T-helper 1 cell (primary cell): ENCODE data around the gene MVP.
A peak's percentile ranks its signal among the peaks of the same experiment; 100 is the strongest.

Source experiments
- DNase-seq, 5 donors: peaks; one replicate each; pipeline ENCODE4 v3.0.0-alpha.2; 2012 to 2020

MVP gene

DNA sequence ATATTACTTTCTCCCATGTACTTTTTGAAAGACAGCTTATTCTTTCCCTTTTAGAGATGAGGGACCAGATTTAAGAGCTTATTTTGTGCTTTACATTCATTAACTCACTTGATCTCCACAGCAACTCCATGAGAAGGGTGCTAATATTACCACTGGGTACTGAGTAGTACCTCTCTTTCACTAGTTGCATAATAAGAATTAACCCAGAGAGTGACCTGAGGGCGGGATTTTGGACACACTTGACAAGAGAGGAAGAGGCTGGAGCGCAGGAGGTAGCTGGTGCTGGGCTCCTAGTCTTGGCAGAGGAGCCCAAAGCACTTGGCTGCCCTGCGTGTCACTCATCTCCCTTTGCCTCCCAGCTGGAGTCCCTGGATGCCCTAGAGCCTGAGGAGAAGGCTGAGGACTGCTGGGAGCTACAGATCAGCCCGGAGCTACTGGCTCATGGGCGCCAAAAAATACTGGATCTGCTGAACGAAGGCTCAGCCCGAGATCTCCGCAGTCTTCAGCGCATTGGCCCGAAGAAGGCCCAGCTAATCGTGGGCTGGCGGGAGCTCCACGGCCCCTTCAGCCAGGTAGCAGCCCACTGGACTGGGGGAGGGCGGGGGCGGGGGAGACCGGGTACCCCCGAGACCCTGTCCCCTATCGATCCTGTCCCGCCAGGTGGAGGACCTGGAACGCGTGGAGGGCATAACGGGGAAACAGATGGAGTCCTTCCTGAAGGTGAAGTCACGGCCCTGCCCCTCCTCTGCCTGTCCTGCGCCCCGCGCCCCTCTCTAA, 15.6 kb upstream of the MVP start:
- DNase-seq, result no peak

DNA sequence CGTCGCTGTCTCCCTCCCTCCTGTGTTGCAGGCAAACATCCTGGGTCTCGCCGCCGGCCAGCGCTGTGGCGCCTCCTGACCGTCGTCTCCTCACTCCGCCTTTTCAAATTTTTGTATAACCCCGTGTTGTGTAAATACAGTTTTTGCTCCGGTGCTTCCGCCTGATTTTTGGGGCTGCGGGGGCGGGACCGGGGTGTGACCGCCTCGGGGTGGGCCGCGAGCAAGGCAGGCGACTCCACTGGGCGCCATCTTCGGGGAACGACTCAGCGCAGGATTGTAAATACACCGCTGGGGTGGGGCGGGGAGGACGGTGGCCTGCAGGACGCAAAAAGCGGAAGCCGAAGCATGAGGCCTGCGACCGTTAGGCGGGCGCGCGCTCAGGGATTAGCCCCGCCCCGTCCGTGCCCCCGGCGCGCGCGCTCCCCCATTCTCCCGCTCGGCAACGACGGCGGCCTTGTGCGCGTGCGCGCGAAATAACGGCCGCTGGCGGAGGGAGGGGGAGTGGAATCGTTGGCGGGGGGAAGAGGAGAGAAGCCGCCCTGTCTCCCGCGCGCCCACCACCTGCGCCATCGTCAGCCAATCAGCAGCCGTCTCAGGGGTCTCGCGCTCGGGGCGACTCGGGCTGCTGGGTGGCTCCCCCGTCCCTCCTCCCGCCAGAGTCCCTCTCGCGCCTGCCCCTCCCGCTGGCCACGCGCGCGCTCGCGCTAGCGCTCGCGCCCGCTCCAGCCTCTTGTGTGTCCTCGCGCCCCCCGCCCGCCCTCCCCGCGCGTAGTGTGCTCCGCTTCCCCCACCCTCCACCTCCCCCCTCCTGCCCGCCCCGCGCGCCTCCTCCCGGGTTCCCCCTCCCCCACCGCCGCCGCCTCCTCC, 14.8 kb upstream of the MVP start:
- DNase-seq, result peak; percentile 95 to 98 (median 97)

DNA sequence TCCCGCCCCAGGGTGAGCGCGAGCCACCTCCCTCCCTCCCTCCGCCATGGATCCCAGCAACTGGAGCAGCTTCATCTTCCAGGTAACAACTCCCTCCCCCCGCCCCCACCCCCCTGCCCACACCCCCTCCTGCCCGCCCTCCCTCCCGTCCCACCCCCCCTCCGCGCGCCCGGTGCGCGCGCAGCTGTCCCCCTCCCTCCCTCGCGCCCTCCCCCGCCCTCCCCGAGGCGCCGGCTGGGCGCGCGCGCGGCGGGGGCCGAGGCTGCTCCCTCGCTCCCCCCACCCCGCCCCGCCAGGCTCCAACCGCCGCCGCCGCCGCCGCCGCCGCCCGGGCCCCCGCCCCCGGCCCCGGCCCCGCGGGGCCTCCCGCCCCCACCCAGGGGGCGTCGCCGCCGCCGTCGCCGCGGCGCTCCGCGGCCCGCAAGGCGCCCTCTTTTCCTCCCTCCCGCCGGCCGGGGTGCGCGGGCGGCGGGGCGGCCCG, 14.1 kb upstream of the MVP start, which contains the start of gene MAZ:
Gene MAZ (plus strand): TSS at position 431 of the 481 bp plus-strand sequence. CDS start 173 bp downstream, outside the sequence.
- peak in 2 of 5 donors; percentile 70 to 83 for DNase-seq

DNA sequence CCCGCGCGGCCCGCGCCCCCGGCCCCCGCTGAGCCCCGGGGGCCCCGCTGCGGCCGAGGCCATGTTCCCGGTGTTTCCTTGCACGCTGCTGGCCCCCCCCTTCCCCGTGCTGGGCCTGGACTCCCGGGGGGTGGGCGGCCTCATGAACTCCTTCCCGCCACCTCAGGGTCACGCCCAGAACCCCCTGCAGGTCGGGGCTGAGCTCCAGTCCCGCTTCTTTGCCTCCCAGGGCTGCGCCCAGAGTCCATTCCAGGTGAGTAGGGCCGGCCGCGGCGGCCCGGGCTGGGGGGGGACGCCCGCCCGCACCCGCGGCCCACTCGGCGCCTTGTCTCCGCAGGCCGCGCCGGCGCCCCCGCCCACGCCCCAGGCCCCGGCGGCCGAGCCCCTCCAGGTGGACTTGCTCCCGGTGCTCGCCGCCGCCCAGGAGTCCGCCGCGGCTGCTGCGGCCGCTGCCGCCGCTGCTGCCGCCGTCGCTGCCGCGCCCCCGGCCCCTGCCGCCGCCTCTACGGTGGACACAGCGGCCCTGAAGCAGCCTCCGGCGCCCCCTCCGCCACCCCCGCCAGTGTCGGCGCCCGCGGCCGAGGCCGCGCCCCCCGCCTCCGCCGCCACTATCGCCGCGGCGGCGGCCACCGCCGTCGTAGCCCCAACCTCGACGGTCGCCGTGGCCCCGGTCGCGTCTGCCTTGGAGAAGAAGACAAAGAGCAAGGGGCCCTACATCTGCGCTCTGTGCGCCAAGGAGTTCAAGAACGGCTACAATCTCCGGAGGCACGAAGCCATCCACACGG, 13.4 kb upstream of the MVP start:
- peak in 3 of 5 donors; percentile 45 to 66 (median 47) for DNase-seq

DNA sequence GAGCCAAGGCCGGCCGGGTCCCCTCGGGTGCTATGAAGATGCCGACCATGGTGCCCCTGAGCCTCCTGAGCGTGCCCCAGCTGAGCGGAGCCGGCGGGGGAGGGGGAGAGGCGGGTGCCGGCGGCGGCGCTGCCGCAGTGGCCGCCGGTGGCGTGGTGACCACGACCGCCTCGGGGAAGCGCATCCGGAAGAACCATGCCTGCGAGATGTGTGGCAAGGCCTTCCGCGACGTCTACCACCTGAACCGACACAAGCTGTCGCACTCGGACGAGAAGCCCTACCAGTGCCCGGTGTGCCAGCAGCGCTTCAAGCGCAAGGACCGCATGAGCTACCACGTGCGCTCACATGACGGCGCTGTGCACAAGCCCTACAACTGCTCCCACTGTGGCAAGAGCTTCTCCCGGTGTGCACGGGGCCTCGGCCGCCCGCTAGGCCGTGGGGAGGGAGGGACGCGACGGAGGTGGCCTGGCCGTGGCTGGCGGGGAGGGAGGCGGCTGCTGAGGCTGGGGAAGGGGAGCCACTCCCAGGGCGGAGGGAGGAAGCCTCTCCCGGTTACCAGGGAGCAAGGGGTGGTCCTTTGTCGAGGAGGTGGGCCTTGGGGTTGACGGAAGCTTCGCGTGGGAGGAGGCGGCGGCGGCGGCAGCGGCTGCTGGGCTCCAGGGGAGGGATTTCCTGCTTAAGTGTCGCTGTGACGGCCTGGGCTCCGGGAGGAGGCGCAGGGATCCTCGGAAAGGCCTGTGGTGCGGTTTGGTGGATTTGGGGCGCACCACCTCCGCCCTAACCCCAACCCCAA, 12.6 kb upstream of the MVP start:
- DNase-seq, result peak; percentile 74 to 93 (median 82)

DNA sequence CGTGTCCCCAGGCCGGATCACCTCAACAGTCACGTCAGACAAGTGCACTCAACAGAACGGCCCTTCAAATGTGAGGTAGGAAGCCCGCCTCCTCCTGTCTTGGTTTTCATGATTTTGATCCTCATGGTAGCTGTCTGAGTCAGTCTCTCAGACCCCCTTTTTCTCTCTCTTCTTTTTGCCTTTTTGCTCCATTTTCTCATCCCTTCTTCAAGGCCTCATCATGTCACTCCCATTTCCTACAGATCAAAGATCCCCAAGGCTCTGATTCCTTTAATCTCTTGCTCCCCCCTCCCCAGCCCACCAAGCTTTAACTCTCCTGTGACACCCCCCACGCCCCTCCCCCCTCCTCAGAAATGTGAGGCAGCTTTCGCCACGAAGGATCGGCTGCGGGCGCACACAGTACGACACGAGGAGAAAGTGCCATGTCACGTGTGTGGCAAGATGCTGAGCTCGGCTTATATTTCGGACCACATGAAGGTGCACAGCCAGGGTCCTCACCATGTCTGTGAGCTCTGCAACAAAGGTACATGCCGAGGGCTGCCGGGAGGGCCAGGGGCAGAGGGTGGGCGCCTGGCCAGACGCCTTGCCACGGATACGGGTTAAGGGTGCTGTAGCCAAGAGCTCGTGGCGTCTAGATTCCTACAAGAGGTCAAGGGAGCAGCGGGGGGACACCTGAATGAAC, 11.9 kb upstream of the MVP start:
- DNase-seq, result peak in 1 of 5 donors; percentile 33

DNA sequence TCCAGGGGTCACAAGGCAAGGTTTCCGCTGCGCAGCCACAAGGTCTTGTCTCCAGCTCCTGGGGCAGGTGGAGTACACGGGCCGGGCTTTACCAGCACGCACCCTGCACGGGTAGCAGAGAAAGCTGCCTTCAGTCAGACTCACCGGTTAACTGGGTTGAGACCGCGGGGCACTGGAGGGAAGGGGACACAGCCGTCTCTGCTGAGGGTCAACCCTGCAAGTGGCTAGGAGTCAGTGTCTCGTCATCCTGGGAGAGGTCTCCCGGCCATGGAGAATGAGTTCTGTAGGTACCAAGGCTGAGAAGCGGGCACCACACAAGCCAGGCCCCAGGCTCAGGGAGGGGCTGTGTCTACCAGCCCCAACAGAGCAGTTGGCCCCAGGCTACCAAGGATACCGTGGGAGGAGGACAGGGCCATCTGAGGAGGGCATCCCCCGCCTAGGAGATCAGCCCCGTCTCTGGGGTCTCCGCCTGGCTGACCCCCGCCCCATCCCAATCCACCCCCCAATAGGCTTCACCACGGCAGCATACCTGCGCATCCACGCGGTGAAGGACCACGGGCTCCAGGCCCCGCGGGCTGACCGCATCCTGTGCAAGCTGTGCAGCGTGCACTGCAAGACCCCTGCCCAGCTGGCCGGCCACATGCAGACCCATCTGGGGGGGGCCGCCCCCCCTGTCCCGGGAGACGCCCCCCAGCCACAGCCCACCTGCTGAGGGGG, 11.1 kb upstream of the MVP start:
- no peak for DNase-seq

DNA sequence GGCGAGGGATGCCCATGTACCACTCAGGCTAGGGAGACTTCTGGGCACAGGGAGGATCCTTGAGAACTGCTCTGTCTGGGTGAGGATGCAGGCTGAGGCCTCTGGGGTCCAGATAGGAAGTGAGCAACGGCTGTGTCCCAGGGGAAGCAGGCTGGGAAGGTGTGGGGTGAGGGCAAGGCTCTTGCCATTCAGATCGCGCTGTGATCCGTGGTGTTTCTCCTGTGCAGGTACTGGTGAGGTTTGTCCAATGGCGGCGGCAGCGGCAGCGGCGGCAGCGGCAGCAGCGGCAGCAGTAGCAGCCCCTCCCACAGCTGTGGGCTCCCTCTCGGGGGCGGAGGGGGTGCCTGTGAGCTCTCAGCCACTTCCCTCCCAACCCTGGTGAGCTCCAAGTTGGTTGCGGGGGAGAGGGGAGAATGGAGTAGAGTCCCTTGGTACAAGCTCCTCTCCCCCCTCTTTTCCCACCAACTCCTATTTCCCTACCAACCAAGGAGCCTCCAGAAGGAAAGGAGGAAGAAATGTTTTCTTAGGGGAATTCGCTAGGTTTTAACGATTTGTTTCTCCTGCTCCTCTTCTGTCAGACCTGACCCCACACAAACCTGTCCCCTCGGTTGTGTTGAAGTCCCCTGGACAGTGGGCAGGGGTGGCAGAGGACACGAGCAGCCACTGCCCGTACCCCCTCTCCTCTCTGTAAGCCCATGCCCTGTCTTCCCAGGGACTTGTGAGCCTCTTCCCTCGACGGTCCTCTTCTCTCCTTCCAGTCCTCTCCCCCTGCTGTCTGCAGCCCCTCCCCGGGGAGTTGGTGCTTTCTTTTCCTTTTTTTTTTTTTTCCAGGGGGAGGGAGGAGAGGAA, 10.2 kb upstream of the MVP start:
- DNase-seq, result peak in 1 of 5 donors; percentile 44

DNA sequence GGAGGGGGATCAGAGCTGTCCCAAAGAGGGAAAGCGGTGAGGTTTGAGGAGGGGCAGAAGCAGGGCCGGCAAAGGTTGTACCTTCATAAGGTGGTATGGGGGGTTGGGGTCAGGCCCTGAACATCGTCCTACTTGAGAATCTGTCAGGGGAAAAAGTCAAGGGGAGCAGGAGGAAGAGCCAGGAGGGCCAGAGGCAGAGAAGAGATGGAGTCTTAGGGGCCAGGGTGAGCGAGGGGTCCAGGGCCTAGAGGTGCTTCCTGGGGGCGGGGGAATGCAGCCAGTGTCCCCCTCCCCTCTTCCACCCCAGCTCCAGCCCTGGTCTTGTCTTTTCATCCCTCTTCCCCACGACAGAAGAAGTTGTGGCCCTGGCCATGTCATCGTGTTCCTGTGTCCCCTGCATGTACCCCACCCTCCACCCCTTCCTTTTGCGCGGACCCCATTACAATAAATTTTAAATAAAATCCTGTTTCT, 9.5 kb upstream of the MVP start:
- no peak for DNase-seq

DNA sequence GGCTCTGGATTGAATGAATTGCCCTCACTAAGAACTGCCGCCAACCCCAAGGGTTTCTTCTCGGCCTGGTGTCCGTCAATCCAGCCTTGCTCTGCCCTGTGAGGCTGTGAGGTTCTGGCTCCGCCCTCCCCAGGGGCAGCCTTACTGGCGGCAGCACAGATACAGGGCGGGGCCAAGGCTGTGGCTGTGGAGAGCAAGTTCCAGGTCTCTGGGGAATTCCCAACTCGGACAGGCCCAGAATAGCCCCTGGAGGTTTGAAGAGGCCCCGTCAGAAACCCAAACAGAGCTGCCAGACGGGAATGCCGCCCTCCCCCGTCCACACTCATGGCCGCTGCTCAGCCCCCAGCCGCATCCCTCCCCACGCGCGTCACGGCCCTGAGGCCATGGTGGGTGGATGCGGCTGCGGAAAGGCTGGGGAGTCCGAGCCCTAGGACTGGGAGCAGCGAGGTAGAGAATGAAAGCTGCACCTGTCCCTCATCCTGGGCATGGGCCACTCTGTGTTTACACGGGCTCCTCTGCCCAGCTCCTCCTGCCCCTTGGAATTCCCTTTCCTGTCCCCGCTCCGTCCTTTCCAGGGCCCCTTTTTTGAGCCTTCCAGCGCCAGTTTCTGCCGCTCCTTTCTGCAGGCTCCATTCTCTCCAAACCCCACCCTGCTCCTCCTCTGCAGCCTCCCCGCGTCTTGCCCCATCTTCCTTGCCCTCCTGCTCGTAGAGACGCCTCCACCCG, 8.9 kb upstream of the MVP start:
- DNase-seq, result peak; percentile 50 to 77 (median 59)

DNA sequence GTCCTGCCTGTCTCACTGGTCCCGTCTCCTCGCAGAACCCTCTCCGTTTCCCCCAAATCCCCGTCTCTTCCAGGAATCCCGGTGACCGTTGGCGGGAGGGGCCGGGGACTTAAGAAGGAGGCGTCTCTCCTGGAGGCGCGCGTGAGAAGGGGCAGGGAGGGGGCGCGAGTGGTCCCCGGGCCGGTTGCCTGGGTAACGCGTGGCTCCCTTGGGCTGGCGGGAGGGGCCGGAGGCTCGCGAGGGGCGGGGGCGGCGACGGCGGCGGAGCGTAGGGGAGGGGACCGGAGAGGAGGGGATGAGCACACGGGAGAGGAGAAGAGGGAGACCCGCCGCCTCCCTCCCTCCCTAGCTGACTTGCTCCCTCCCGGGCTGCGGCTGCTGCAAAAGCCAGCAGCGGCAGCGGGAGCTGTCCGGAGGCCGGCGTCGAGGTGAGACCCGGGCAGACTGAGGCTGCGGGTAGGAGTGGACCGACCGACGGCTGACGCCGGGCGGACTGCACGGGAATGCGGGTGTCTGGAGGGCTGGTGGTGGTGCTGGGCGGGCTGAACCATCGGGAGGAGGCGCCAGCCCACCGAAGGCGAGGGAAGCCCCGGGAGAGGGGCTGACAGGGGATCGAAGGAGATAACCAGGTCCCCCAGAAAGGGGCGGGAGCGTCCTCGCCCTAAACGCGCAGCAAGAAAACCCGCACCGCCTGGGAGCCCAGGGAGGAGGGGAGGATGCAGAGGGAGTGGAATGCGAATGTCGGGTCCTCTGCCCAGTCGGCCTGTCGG, 8.2 kb upstream of the MVP start, which contains the start of gene PRRT2:
Gene PRRT2 (plus strand): TSS at position 298 of the 770 bp plus-strand sequence. CDS start 862 bp downstream, outside the sequence.
- peak in 4 of 5 donors; percentile 30 to 58 (median 42) for DNase-seq

DNA sequence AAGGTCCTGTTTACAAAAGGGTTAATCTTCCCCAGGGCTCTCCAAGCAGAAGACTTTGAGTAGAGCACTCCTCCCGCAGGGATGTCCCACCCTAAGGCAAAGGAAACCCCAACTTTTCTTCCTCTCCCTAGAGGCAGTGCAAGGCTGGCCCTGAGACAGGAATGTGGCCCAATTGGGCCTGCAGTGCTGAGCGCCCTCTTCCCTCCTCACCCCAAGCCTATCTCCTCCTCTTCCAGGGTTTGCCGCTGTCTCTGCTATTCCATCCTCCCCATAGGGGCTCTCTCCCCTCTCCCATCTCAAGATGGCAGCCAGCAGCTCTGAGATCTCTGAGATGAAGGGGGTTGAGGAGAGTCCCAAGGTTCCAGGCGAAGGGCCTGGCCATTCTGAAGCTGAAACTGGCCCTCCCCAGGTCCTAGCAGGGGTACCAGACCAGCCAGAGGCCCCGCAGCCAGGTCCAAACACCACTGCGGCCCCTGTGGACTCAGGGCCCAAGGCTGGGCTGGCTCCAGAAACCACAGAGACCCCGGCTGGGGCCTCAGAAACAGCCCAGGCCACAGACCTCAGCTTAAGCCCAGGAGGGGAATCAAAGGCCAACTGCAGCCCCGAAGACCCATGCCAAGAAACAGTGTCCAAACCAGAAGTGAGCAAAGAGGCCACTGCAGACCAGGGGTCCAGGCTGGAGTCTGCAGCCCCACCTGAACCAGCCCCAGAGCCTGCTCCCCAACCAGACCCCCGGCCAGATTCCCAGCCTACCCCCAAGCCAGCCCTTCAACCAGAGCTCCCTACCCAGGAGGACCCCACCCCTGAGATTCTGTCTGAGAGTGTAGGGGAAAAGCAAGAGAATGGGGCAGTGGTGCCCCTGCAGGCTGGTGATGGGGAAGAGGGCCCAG, 7.3 kb upstream of the MVP start:
- DNase-seq, result no peak

DNA sequence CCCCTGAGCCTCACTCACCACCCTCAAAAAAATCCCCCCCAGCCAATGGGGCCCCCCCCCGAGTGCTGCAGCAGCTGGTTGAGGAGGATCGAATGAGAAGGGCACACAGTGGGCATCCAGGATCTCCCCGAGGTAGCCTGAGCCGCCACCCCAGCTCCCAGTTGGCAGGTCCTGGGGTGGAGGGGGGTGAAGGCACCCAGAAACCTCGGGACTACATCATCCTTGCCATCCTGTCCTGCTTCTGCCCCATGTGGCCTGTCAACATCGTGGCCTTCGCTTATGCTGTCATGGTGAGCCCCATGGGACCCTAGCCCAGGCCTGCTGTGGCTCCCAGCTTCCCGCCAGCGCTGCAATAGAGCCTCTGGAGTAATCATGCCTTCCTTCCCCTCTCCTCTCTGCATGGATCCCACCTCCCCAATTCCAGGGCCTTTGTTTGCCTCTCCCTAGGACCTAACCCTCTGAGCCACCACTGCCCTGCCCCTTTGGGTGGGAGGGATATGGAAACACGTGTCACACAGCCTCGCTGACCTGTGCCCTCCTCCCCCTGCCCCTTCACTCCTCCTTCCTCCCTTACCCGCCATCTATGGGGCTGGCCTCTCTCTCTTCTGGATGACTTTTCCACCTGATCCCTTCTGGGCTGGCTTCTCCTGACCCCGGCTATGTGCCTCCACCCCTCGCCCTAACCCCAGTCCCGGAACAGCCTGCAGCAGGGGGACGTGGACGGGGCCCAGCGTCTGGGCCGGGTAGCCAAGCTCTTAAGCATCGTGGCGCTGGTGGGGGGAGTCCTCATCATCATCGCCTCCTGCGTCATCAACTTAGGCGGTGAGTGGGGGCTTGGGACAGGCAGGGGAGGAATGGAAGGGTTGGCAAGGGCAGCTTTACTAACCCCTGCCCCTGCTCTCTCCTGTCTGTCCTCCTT, 6.4 kb upstream of the MVP start:
- DNase-seq, result no peak

DNA sequence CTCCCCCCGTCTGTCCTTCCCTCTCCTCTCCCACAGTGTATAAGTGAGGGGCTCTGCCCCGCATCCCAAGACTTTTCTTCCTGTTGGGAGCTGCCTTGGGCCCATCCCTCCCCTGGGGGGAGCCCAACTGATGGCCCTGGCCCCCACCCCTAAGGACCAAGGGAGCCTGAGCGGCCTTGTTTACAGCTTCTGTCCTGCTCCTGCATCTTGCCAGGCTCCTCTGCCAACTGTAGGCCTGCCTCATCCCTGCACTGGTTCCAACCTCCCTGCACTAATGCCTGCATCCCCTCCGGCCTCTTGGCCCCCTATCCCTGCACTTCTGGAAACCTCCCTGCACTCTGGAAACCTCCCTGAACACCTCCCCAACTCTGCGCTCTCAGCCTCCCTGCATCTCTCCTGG, 5.7 kb upstream of the MVP start:
- no peak for DNase-seq

DNA sequence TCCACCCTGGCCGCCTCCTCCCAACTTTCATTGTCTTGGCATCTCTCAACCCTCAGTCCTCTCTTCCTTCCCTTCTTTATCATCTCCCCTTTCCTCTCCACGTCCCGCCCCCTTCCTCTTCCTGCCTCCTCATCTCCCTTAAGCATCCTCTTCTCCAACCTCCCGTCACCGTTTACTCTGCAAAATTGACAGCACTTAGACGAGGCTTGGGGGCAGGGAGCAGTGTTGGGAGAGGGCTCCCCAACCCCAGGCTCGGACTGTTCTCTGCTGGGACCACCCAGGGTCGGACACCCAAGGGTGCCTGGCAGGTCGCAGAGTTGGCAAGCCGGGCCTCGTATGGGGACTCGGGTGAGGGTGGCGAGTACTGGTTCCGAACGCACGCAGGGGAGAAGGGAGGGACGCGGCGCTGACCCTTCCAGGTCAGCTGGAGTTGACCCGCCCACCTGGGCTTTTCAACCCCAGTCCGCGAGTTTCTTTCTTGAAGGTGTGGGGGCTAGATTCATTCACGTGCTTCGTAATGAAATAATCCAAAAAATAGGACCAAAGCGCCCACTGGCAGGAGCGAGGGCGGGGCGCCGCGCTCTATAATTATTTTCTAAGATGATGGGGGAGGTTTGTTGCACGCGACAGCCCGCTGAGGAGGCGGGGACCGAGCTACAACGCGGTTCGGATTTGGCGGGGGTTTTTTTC, 5.1 kb upstream of the MVP start:
- no peak for DNase-seq
